CD4-positive, alpha-beta T cell (primary cell): ENCODE measurements around the gene TM2D1. TPM values are rescaled to one million over a fixed set of nuclear protein-coding genes. Genes with fewer than 3 reads are reported as not detected.
"Not testable (repeated sequence)": the region's sequence is repeated elsewhere in the genome, so short reads cannot be mapped to it uniquely, and the experiment has no call there.

Source experiments
- ATAC-seq: fragments of 200-7000 bp; cut with Tn5 transposase; one replicate; pipeline ENCODE4 v1.10.0; 2022; ENCODE audit warnings: mild to moderate bottlenecking; ENCODE audit not compliant: poor library complexity
- CTCF ChIA-PET: fragments of 350-600 bp; sonication (Branson Sonifier 250); formaldehyde crosslinking; loops from one replicate; lab custom pipeline; 2021; ENCODE audit warnings: antibody characterized with exemption, inconsistent platforms; lab: Charles Lee
- POLR2A ChIA-PET: fragments of 350-600 bp; sonication (Branson Sonifier 250); formaldehyde crosslinking; loops from one replicate; lab custom pipeline; 2021; ENCODE audit warnings: antibody characterized with exemption, inconsistent platforms; lab: Charles Lee
- DNase-seq, 14 experiments: peaks; one replicate each; pipeline ENCODE4 v3.0.0-alpha.2; 2013 to 2020; ENCODE audit warnings: mixed read lengths in 2 of 14
- H3K27ac ChIP-seq, 2 donors: one replicate each; pipeline versions ENCODE4 v1.5.1 to v1.7.0; 2013; ENCODE audit warnings: low read length in 2 of 2, low read depth in 1 of 2, mild to moderate bottlenecking in 1 of 2
- H3K27me3 ChIP-seq, 2 experiments: 1 replicate in 1 of 2; 2 replicates in 1 of 2; pipeline versions ENCODE4 v1.6.1 to v1.7.0; 2013; ENCODE audit warnings: low read length in 2 of 2, control low read depth in 1 of 2, mild to moderate bottlenecking in 1 of 2, moderate library complexity in 1 of 2; ENCODE audit not compliant: insufficient read depth in 2 of 2, control insufficient read depth in 1 of 2
- H3K36me3 ChIP-seq: one replicate; pipeline ENCODE4 v1.6.1; 2013; ENCODE audit warnings: low read length, control low read depth; ENCODE audit not compliant: insufficient read depth
- H3K4me1 ChIP-seq: one replicate; pipeline ENCODE4 v1.6.1; 2013; ENCODE audit warnings: low read length, control low read depth; ENCODE audit not compliant: insufficient read depth
- H3K4me3 ChIP-seq: one replicate; pipeline ENCODE4 v1.5.1; 2013; ENCODE audit warnings: mild to moderate bottlenecking, low read length, moderate library complexity
- H3K9me3 ChIP-seq, 2 experiments: 1 replicate in 1 of 2; 2 replicates in 1 of 2; pipeline versions ENCODE4 v1.6.1 to v1.7.0; 2013; ENCODE audit warnings: low read length in 2 of 2, mild to moderate bottlenecking in 2 of 2, control low read depth in 1 of 2, moderate library complexity in 1 of 2; ENCODE audit not compliant: control insufficient read depth in 1 of 2, insufficient read depth in 1 of 2
- H3K27ac Mint-ChIP-seq: one replicate; pipeline ENCODE4 v1.8.0; 2020; ENCODE audit warnings: mixed read lengths
- H3K27me3 Mint-ChIP-seq: one replicate; pipeline ENCODE4 v1.8.0; 2021; ENCODE audit warnings: mixed read lengths
- H3K36me3 Mint-ChIP-seq: one replicate; pipeline ENCODE4 v1.8.0; 2021; ENCODE audit warnings: low read depth, mixed read lengths
- H3K4me1 Mint-ChIP-seq: one replicate; pipeline ENCODE4 v1.8.0; 2021; ENCODE audit warnings: low read depth, mixed read lengths
- H3K4me3 Mint-ChIP-seq: one replicate; pipeline ENCODE4 v1.8.0; 2020; ENCODE audit warnings: mild to moderate bottlenecking, mixed read lengths
- H3K9me3 Mint-ChIP-seq: one replicate; pipeline ENCODE4 v1.8.0; 2020; ENCODE audit warnings: mixed read lengths
- intact Hi-C, 2 experiments: fragments of 100-400 bp; cut with DNase I in 1 of 2; cut with micrococcal nuclease in 1 of 2; formaldehyde crosslinking; loops; one replicate each; pipeline versions ENCODE4 v1.15.1 to v1.9.0; 2023 to 2025; cut with DNase I, micrococcal nuclease
- total RNA-seq, 174 experiments: library from RNA in 2 of 174; stranded (reverse) in 2 of 174; gene quantifications; one replicate each; pipeline ENCODE4 v1.2.3 and lab custom pipeline; 2021 to 2026
- TF ChIP-seq, protein P1 (sequence below): fragments of 200-600 bp; IDR thresholded peaks from one replicate; pipeline ENCODE4 v1.8.0; 2022; ENCODE audit warnings: antibody characterized with exemption, mild to moderate bottlenecking

The TM2D1 gene
- total RNA-seq, 2 experiments from 2014 or later = 12.0 to 13.7 TPM

DNA sequence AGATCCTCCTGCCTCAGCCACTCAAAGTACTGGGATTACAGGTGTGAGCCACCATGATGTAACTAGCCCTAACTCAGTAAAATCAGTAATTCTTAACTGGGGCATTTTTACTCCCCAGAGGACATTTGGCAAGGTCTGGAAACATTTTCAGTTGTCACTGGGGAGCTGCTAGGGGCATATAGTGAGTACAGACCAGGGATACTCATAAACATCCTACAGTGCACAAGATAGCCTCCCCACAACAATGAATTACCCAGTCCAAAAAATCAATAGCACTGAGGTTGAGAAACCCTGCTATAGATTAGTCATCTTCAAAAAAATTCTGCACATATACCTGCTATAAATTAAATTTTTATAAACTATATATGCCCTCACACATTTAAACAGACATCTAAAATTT lies 13.0 kb downstream of the TM2D1 start:
- no peaks in the 10 kb centered on the region for H3K27me3 ChIP-seq
- H3K27me3 Mint-ChIP-seq = no peaks in the 10 kb centered on the region
- POLR2A ChIA-PET = no interaction called here
- CTCF ChIA-PET = no interaction called here
- peaks cover 41% of the 10 kb centered on the region for H3K36me3 ChIP-seq
- H3K4me3 ChIP-seq = no peak overlapping the region
- peaks cover 16% of the 10 kb centered on the region for H3K4me1 Mint-ChIP-seq
- H3K4me1 ChIP-seq = no peaks in the 10 kb centered on the region
- TF ChIP-seq, protein P1, sequence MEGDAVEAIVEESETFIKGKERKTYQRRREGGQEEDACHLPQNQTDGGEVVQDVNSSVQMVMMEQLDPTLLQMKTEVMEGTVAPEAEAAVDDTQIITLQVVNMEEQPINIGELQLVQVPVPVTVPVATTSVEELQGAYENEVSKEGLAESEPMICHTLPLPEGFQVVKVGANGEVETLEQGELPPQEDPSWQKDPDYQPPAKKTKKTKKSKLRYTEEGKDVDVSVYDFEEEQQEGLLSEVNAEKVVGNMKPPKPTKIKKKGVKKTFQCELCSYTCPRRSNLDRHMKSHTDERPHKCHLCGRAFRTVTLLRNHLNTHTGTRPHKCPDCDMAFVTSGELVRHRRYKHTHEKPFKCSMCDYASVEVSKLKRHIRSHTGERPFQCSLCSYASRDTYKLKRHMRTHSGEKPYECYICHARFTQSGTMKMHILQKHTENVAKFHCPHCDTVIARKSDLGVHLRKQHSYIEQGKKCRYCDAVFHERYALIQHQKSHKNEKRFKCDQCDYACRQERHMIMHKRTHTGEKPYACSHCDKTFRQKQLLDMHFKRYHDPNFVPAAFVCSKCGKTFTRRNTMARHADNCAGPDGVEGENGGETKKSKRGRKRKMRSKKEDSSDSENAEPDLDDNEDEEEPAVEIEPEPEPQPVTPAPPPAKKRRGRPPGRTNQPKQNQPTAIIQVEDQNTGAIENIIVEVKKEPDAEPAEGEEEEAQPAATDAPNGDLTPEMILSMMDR = no peak
- intact Hi-C loops = loop anchor here in 1 of 2 experiments (5.0 kb wide), 1 partner anchor 50 kb away; no protein-coding TSS in a partner anchor
- no peak overlapping the region for H3K27ac ChIP-seq
- H3K9me3 Mint-ChIP-seq = no peaks in the 10 kb centered on the region
- peak overlapping the region; percentile 7 for H3K27ac Mint-ChIP-seq
- DNase-seq (no peak), ATAC-seq (no peak)
- H3K4me3 Mint-ChIP-seq = no peak overlapping the region
- H3K9me3 ChIP-seq = no peaks in the 10 kb centered on the region
- H3K36me3 Mint-ChIP-seq = peaks cover 61% of the 10 kb centered on the region

DNA sequence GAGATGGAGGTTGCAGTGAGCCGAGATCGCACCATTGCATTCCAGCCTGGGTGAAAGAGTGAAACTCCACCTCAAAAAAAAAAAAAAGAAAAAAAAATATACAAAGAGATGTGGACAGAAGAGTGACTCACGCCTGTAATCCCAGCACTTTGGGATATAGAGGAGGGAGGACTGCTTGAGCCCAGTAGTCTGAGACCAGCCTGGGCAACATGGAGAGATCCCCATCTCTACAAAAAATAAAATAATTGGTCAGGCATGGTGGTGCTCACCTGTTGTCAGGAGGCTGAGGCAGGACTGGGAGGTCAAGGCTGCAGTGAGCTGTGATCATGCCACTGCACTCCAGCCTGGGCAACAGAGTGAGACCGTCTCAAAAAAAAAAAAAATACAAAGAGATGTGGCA lies 13.7 kb downstream of the TM2D1 start:
- intact Hi-C loops = loop anchor here in 1 of 2 experiments (5.0 kb wide), 1 partner anchor 51 kb away; no protein-coding TSS in a partner anchor
- H3K9me3 Mint-ChIP-seq, POLR2A ChIA-PET, H3K27me3 ChIP-seq, H3K9me3 ChIP-seq, H3K4me3 ChIP-seq, CTCF ChIA-PET, H3K27me3 Mint-ChIP-seq, H3K27ac ChIP-seq, H3K4me3 Mint-ChIP-seq, H3K27ac Mint-ChIP-seq, H3K4me1 ChIP-seq, ATAC-seq, DNase-seq: not testable (repeated sequence)
- Mint-ChIP-seq H3K4me1 (peaks cover 16% of the 10 kb centered on the region), H3K36me3 (peaks cover 57% of the 10 kb centered on the region)
- peaks cover 48% of the 10 kb centered on the region for H3K36me3 ChIP-seq

DNA sequence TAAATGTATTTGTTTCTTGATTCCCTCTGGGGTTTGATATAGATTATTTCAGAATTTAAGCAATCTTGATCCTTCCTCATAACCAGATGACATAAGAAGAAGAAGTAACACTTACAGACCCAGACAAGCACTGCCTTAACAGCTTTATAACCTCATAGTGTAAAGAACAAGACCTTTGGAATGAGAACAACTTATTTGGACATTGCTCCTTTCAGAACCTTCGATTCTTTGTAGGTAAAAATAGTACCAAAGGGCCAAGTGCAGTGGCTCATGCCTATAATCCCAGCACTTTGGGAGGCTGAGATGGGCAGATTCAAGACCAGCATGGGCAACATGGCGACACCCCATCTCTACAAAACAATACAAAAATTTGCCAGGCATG lies 15.0 kb downstream of the TM2D1 start:
- no peak overlapping the region for H3K4me3 ChIP-seq
- ChIA-PET CTCF (no interaction called here), POLR2A (no interaction called here)
- no peaks in the 10 kb centered on the region for H3K27me3 Mint-ChIP-seq
- H3K27me3 ChIP-seq = no peaks in the 10 kb centered on the region
- H3K27ac Mint-ChIP-seq = no peak overlapping the region
- no peak overlapping the region for H3K4me3 Mint-ChIP-seq
- peaks cover 58% of the 10 kb centered on the region for H3K36me3 ChIP-seq
- no peaks in the 10 kb centered on the region for H3K9me3 ChIP-seq
- DNase-seq (no peak), ATAC-seq (no peak)
- peaks cover 14% of the 10 kb centered on the region for H3K4me1 Mint-ChIP-seq
- no peaks in the 10 kb centered on the region for H3K4me1 ChIP-seq
- TF ChIP-seq, protein P1 = no peak
- no peaks in the 10 kb centered on the region for H3K9me3 Mint-ChIP-seq
- intact Hi-C loops = loop anchor here in 1 of 2 experiments (5.0 kb wide), 1 partner anchor 52 kb away; no protein-coding TSS in a partner anchor
- H3K27ac ChIP-seq = no peak overlapping the region
- H3K36me3 Mint-ChIP-seq = peaks cover 61% of the 10 kb centered on the region
